GM21717 (cell line): Measurements from ENCODE around the gene PAN3.
A peak's percentile ranks its signal among the peaks of the same experiment; 100 is the strongest.

Experiments
- ATAC-seq: cut with Tn5 transposase; IDR thresholded peaks from one replicate; pipeline ENCODE4 v1.9.1; 2021; ENCODE audit warnings: mild to moderate bottlenecking, moderate library complexity; ENCODE audit not compliant: unreplicated experiment

The PAN3 gene

DNA sequence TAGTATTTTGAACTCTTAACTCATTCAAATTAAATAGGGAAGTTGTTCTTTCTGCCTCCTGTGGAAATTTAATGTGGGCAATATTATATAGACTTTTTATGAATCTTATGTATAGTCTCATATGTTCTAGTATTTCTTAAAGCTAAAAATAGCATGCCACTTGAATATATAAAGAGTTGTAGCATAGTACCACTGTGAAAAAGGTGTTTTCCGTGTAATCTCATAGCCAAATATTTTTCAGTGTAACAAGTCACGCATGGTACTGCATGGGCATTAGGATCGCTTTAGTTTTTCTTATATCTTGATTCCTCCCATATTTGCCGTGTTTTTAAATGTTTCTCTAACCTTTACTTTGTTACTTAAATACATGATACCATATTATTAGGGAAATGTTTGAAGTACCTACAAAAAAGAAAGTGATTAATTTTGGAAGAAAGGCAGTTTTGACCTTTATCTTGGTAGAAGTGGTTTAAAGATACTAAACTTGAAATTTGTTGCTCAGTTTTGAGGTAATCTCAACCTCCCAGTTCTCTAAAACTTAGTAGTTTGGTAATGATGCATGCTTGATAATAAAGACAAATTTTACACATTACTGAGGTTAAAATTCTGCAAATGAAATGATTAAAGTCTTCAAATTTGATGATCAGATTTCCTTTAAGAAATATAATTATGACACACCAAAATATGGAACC, 81.2 kb downstream of the PAN3 start:
- ATAC-seq: no peak

- no peak for ATAC-seq
These were observed 81.8 kb downstream of the PAN3 start for GRCh38 chr13:28220166-28220565.

- ATAC-seq: no peak
These were observed 91.4 kb downstream of the PAN3 start for GRCh38 chr13:28229522-28230411.

GRCh38 chr13:28231642-28232041, 93.3 kb downstream of the PAN3 start:
- no peak for ATAC-seq

DNA sequence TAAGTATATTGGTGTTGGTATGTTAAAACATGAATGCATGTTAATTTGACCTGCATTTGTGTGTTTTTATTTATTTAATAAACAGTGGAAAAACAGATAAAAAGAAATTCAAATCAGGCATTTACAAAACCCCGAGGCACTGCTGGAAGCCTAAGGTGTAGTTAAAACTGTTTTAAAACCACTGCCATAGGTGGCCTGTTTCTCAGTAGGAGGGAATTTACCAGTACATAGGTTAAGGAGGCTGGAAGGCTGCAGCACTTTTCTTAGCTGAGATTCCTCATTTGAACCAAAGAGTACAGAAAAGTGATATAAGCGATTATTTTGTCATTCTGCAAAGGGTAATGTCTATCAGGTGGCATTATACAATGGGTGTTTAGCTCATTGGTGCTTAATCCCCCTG, 99.6 kb downstream of the PAN3 start:
- no peak for ATAC-seq

DNA sequence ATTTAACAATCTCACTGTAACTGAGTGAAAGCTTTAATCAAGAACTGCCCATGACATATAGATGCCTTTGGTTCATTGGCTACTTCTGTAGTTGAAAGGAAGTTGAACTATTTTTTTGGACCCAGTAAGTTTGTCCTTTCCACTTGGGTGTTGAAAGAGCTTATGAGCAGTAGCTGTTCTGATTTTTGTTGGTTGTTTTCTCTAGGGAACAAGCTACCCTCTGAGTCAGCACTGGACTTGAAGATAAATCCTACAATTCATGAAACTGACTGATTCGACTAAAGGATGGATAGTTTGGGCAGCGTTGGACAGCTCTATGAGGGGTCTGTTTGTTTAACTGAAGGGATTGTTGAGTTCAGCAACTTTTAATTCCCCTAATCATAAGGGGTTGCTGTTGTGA, 101.0 kb downstream of the PAN3 start:
- no peak for ATAC-seq

- no peak for ATAC-seq
These were observed 107.1 kb downstream of the PAN3 start for GRCh38 chr13:28245465-28245864.

- no peak for ATAC-seq
These were observed 108.5 kb downstream of the PAN3 start for GRCh38 chr13:28246891-28247290.

DNA sequence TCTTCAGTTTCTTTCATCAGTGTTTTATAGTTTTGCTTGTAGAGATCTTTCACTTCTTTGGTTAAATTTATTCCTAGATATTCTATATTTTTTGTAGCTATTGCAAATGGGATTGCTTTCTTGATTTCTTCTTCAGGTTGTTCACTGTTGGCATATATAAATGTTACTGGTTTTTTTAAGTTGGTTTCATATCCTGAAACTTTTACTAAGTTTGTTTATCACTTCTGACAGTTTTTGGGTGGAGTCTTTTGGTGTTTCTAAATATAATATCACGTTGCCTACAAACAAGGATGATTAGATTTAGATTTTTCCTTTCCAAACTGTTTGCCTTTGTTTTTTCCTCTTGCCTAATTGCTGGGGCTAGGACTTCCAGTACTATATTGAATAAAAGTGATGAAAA, 109.7 kb downstream of the PAN3 start:
- ATAC-seq: no peak

- ATAC-seq: no peak
These were observed 112.2 kb downstream of the PAN3 start for GRCh38 chr13:28250542-28250941.

- ATAC-seq: no peak
These were observed 113.1 kb downstream of the PAN3 start for GRCh38 chr13:28251466-28251865.

DNA sequence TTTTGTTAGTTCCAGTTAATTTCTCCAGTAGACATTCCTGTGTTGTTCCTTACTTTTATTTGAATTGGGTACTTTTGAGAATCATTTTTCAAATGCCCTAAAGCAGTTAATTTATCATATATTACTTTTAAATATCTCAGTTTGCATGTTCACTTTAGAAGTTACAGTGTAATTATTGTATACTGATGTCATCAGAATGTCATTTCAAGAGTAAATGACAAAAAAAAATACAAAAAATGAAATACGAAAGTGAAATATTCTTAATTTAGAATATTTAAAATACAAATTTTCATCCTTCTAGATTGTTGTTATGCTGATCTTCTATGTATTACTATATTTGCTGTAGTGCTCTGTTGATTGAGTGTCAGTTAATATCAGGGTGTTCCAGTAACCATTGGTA, 114.2 kb downstream of the PAN3 start:
- ATAC-seq: no peak

DNA sequence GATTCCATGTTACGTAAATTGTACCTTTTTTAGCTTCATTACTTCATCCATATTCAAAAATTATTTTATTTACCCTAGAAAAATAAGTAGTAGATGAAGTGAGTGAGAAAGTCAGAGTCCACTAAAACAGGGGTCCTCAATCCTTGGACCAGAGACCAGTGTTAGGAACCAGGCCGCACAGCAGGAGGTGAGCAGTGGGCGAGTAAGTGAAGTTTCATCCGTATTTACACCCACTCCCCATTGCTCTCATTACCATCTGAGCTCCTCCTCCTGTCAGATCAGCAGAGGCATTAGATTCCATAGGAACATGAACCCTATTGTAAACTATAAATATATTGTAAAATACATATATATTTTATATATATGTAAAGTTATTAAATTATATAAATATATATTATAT, 119.0 kb downstream of the PAN3 start:
- no peak for ATAC-seq

- ATAC-seq: no peak
These were observed 120.1 kb downstream of the PAN3 start for GRCh38 chr13:28258417-28258816.

DNA sequence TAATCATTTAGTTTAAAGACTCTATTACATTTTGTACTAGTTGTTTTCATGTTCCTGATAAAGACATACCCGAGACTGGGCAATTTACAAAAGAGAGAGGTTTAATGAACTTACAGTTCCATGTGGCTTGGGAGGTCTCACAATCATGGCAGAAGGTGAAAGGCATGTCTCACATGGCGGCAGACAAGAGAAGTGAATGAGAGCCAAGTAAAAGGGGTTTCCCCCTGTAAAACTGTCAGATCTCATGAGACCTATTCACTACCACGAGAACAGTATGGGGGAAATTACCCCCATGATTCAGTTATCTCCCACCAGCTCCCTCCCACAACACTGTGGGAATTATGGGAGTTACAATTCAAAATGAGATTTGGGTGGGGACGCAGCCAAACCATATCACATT, 129.2 kb downstream of the PAN3 start:
- no peak for ATAC-seq

- ATAC-seq: peak; percentile 96
These were observed 130.5 kb downstream of the PAN3 start for GRCh38 chr13:28268800-28269223.

- ATAC-seq: no peak
These were observed 132.9 kb downstream of the PAN3 start for GRCh38 chr13:28271056-28271840.

GRCh38 chr13:28273919-28274318, 135.6 kb downstream of the PAN3 start:
- no peak for ATAC-seq

- no peak for ATAC-seq
These were observed 144.1 kb downstream of the PAN3 start for GRCh38 chr13:28282451-28282850.

GRCh38 chr13:28283600-28283999, 145.3 kb downstream of the PAN3 start:
- no peak for ATAC-seq

GRCh38 chr13:28286263-28286662, 147.9 kb downstream of the PAN3 start:
- peak; percentile 71 for ATAC-seq
